Glutamatergic neuron (in vitro differentiated cells): Measurements from ENCODE around the gene SORT1. TPM values are rescaled to one million over a fixed set of nuclear protein-coding genes. Genes with fewer than 3 reads are reported as not detected.

Experiments
- DNase-seq: peaks from one replicate; pipeline ENCODE4 v3.0.0; 2022
- H3K27ac Mint-ChIP-seq: one replicate; pipeline ENCODE4 v1.8.0; 2020; ENCODE audit warnings: mild to moderate bottlenecking, mixed read lengths, inconsistent platforms; ENCODE audit not compliant: unreplicated experiment
- H3K27me3 Mint-ChIP-seq: one replicate; pipeline ENCODE4 v1.8.0; 2020; ENCODE audit warnings: mild to moderate bottlenecking, moderate library complexity, mixed read lengths, inconsistent platforms; ENCODE audit not compliant: unreplicated experiment
- H3K36me3 Mint-ChIP-seq: one replicate; pipeline ENCODE4 v1.8.0; 2020; ENCODE audit warnings: mild to moderate bottlenecking, mixed read lengths, inconsistent platforms; ENCODE audit not compliant: unreplicated experiment
- H3K4me1 Mint-ChIP-seq: one replicate; pipeline ENCODE4 v1.8.0; 2020; ENCODE audit warnings: mild to moderate bottlenecking, low read depth, mixed read lengths, inconsistent platforms; ENCODE audit not compliant: unreplicated experiment
- H3K4me3 Mint-ChIP-seq: one replicate; pipeline ENCODE4 v1.8.0; 2020; ENCODE audit warnings: mild to moderate bottlenecking, mixed read lengths, inconsistent platforms; ENCODE audit not compliant: unreplicated experiment
- H3K9me3 Mint-ChIP-seq: one replicate; pipeline ENCODE4 v1.8.0; 2020; ENCODE audit warnings: mild to moderate bottlenecking, moderate library complexity, mixed read lengths, inconsistent platforms; ENCODE audit not compliant: unreplicated experiment
- CTCF ChIP-seq: fragments of 200-600 bp; sonication (generic); IDR thresholded peaks from one replicate; pipeline ENCODE4 v1.5.0; 2021; ENCODE audit not compliant: partially characterized antibody, unreplicated experiment
- total RNA-seq: library from RNA; stranded (reverse); fragmentation: NEBNext Ultra II Directional; extraction: Animal tissue kit (Norgen Biotek cat#: 25700); gene quantifications from one replicate; pipeline ENCODE4 v1.2.1, GENCODE V29; 2021; ENCODE audit not compliant: unreplicated experiment

Gene SORT1
- total RNA-seq, 1 donor from 2014 or later: 53.2 TPM

DNA sequence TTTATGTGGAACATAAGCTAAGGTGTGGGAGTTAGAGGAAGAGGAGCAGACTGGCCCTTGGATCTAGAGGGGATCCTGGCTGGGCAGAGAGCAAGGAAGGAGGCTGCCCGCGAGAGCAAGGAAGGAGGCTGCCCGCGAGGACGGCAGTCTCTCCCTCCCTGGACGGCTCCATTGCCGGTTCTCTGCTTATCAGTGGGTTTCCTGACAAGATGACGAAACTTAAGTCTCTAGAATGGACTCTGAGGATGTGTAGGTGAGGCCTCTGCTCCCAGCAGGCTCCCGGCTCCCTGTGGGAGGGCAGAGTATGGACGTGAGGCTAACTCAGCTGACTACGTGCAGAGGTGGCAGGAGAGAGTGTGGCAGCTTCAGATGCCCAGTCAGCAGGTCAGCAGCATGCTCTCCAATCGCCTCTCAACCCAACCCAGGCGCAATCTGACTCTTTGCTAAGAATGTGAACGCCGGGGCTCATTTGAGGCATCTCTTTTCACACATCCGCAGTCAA, 97.0 kb downstream of the SORT1 start:
- H3K27me3 Mint-ChIP-seq: peaks cover under 1% of the 10 kb centered on the region
- TF ChIP-seq CTCF: no peak

DNA sequence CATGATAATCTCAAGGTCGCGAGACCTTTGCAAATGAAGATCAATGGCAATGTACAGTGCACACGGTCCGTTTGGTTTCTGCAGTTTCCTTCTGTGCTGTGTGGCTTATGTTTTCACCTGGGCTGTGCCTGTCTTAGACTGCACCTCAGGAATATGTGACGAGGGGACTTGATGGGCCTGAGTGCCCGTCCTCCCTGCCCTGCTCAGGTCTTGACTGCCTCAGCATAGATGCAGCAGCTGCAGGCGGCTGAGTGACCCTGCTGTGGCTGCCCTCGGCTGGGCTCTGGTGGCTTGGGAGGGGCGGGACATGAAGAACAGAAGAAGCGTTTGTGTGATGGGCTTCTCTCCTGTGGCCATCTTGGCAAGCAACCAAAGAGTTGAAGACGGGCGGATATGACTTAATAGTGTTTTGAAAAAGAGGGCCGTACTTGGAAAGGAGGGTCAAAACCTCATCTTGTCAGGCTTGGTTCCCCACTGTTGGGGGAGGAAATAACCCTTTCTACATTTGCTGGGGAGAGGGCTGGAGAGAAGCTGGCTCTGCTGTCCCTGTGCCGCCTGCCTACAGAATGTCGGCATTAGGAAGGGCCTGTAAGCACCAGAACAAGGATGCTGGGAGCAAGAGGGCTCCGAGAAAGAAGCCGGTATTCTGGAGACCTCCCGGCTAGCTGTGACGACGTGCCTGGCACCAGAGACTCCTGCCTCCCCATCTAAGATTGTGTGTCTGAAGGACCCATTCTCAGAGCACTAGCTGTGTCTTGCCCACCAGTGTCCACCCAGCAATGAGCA, 98.0 kb downstream of the SORT1 start:
- Mint-ChIP-seq H3K27me3 (no peaks in the 10 kb centered on the region), H3K9me3 (peaks cover 4% of the 10 kb centered on the region), H3K36me3 (peaks cover 5% of the 10 kb centered on the region), H3K27ac (no peak overlapping the region), H3K4me1 (peaks cover 24% of the 10 kb centered on the region), H3K4me3 (no peak overlapping the region)
- no peak for TF ChIP-seq CTCF
- DNase-seq: no peak

More for the DNA sequence above, 97.0 kb downstream of the SORT1 start:
- peaks cover 23% of the 10 kb centered on the region for H3K4me1 Mint-ChIP-seq
- H3K27ac Mint-ChIP-seq: no peak overlapping the region
- H3K36me3 Mint-ChIP-seq: peaks cover 3% of the 10 kb centered on the region
- no peak for DNase-seq
- H3K4me3 Mint-ChIP-seq: no peak overlapping the region
- peaks cover 6% of the 10 kb centered on the region for H3K9me3 Mint-ChIP-seq

GRCh38 chr1:109298666-109299557, 98.8 kb downstream of the SORT1 start:
- no peak for DNase-seq
- Mint-ChIP-seq H3K27ac (no peak overlapping the region), H3K4me3 (no peak overlapping the region), H3K27me3 (no peaks in the 10 kb centered on the region), H3K4me1 (peaks cover 24% of the 10 kb centered on the region), H3K36me3 (peaks cover 5% of the 10 kb centered on the region), H3K9me3 (peaks cover 4% of the 10 kb centered on the region)
- no peak for TF ChIP-seq CTCF

DNA sequence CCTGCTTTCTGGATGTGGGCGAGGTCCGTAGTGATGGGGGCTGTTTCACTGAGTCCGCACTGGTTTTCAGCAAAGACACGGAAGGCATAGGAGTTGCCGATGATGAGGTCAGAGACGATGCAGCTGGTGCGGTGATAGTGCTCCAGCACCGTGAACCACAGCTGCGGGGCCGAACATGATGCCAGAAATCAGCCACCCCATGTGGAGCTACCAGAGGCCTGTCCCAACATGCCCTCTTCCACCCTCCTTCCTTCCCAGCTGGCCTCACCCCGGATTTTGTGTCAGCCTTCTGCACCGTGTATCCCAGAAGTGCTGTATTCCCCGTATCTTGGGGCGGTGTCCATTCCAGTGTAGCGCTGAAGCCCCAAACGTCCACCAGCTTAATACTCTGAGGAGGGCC, 100.9 kb downstream of the SORT1 start:
- peaks cover 5% of the 10 kb centered on the region for H3K36me3 Mint-ChIP-seq
- no peak overlapping the region for H3K27ac Mint-ChIP-seq
- no peak for TF ChIP-seq CTCF
- no peaks in the 10 kb centered on the region for H3K27me3 Mint-ChIP-seq
- peaks cover 4% of the 10 kb centered on the region for H3K9me3 Mint-ChIP-seq
- H3K4me3 Mint-ChIP-seq: no peak overlapping the region
- DNase-seq: no peak
- peaks cover 29% of the 10 kb centered on the region for H3K4me1 Mint-ChIP-seq
